Measurements from ENCODE around the gene PTPN6. TPM values are rescaled to one million over a fixed set of nuclear protein-coding genes. Genes with fewer than 3 reads are reported as not detected.

The PTPN6 gene
- total RNA-seq, 1 experiment from 2014 or later: 0.48 TPM

GRCh38 chr12:7009512-7009911 is 58.4 kb downstream of the PTPN6 start:
- no peak for DNase-seq (ENCODE audit: low spot score)

Other genes starting within 250 kb of the PTPN6 start
- gene COPS7A, start 227.3 kb upstream of the PTPN6 start, total RNA-seq (2014; rRNA removed; shearing (Covaris generic)): 40.7 and 45.7 TPM in 2 replicates
- gene MLF2, start 198.2 kb upstream of the PTPN6 start, total RNA-seq (2014; rRNA removed; shearing (Covaris generic)): 168 and 187 TPM in 2 replicates
- gene PTMS, start 185.0 kb upstream of the PTPN6 start, total RNA-seq (2014; rRNA removed; shearing (Covaris generic)): 86.8 and 166 TPM in 2 replicates
- gene LAG3, start 178.8 kb upstream of the PTPN6 start, total RNA-seq (2014; rRNA removed; shearing (Covaris generic)): not detected in 2 replicates
- gene CD4, start 161.8 kb upstream of the PTPN6 start, total RNA-seq (2014; rRNA removed; shearing (Covaris generic)): not detected in 2 replicates
- 5.3 and 12.3 TPM in 2 replicates for gene GPR162, start 129.5 kb upstream of the PTPN6 start, total RNA-seq (2014; rRNA removed; shearing (Covaris generic))
- 6.9 and 7.4 TPM in 2 replicates for gene P3H3, start 122.9 kb upstream of the PTPN6 start, total RNA-seq (2014; rRNA removed; shearing (Covaris generic))
- 0.19 and 5.1 TPM in 2 replicates for gene GNB3, start 110.4 kb upstream of the PTPN6 start, total RNA-seq (2014; rRNA removed; shearing (Covaris generic))
- gene CDCA3, start 100.1 kb upstream of the PTPN6 start, total RNA-seq (2014; rRNA removed; shearing (Covaris generic)): 30.8 and 52.8 TPM in 2 replicates
- 87.3 and 104 TPM in 2 replicates for gene USP5, start 99.2 kb upstream of the PTPN6 start, total RNA-seq (2014; rRNA removed; shearing (Covaris generic))
- 675 and 790 TPM in 2 replicates for gene TPI1, start 83.8 kb upstream of the PTPN6 start, total RNA-seq (2014; rRNA removed; shearing (Covaris generic))
- gene SPSB2, start 78.1 kb upstream of the PTPN6 start, total RNA-seq (2014; rRNA removed; shearing (Covaris generic)): 7.9 and 10.2 TPM in 2 replicates
- gene LRRC23, start 46.5 kb upstream of the PTPN6 start, total RNA-seq (2014; rRNA removed; shearing (Covaris generic)): 8.3 and 14.4 TPM in 2 replicates
- 21.5 and 24.7 TPM in 2 replicates for gene ENO2, start 36.8 kb upstream of the PTPN6 start, total RNA-seq (2014; rRNA removed; shearing (Covaris generic))
- 3.1 and 6.6 TPM in 2 replicates for gene ATN1, start 23.4 kb upstream of the PTPN6 start, total RNA-seq (2014; rRNA removed; shearing (Covaris generic))
- gene RNU7-1, start 7.5 kb upstream of the PTPN6 start, total RNA-seq (2014; rRNA removed; shearing (Covaris generic)): not detected in 2 replicates
- 1.8 TPM in 1 of 2 replicates, not detected in the other for gene C12orf57, start 7.3 kb upstream of the PTPN6 start, total RNA-seq (2014; rRNA removed; shearing (Covaris generic))
- 172 and 183 TPM in 2 replicates for gene PHB2, start 19.3 kb downstream of the PTPN6 start, total RNA-seq (2014; rRNA removed; shearing (Covaris generic))
- 42.6 and 50.5 TPM in 2 replicates for gene EMG1, start 19.6 kb downstream of the PTPN6 start, total RNA-seq (2014; rRNA removed; shearing (Covaris generic))
- 9.2 and 14.7 TPM in 2 replicates for gene LPCAT3, start 67.1 kb downstream of the PTPN6 start, total RNA-seq (2014; rRNA removed; shearing (Covaris generic))
- gene C1S, start 109.4 kb downstream of the PTPN6 start, total RNA-seq (2014; rRNA removed; shearing (Covaris generic)): 20.3 and 39.8 TPM in 2 replicates
- gene C1R, start 141.1 kb downstream of the PTPN6 start, total RNA-seq (2014; rRNA removed; shearing (Covaris generic)): 10.7 and 16.0 TPM in 2 replicates
- gene C1RL, start 157.9 kb downstream of the PTPN6 start, total RNA-seq (2014; rRNA removed; shearing (Covaris generic)): 5.8 and 11.0 TPM in 2 replicates
- gene RBP5, start 177.5 kb downstream of the PTPN6 start, total RNA-seq (2014; rRNA removed; shearing (Covaris generic)): 0.31 TPM in 1 of 2 replicates, not detected in the other
- gene CLSTN3, start 179.0 kb downstream of the PTPN6 start, total RNA-seq (2014; rRNA removed; shearing (Covaris generic)): 8.5 and 15.6 TPM in 2 replicates
- 18.9 and 21.0 TPM in 2 replicates for gene PEX5, start 238.3 kb downstream of the PTPN6 start, total RNA-seq (2014; rRNA removed; shearing (Covaris generic))